Tibial artery (tissue), 4 donors: ENCODE results near the gene CPNE1.

ENCODE experiments used
- DNase-seq, 2 donors: peaks; one replicate each; pipeline ENCODE4 v3.0.0-alpha.2; 2019
- H3K27ac ChIP-seq, 2 donors: fragments of 200-600 bp; sonication (generic) in 1 of 2; 1 replicate in 1 of 2; 2 replicates in 1 of 2; pipeline ENCODE4 v1.5.1; 2018 to 2019; ENCODE audit warnings: mild to moderate bottlenecking in 1 of 2
- H3K27me3 ChIP-seq, 2 donors: fragments of 200-600 bp; sonication (generic) in 1 of 2; one replicate each; pipeline versions ENCODE4 v1.5.1 to v1.6.0; 2016 to 2019
- H3K36me3 ChIP-seq, 3 donors: fragments of 200-600 bp; sonication (generic) in 2 of 3; one replicate each; pipeline ENCODE4 v1.5.1; 2016 to 2019; ENCODE audit warnings: mild to moderate bottlenecking in 2 of 3
- H3K4me1 ChIP-seq, 4 donors: fragments of 200-600 bp; sonication (generic) in 2 of 4; 1 replicate in 3 of 4; 2 replicates in 1 of 4; pipeline ENCODE4 v1.5.1; 2016 to 2019
- H3K4me3 ChIP-seq, 2 donors: fragments of 200-600 bp; sonication (generic) in 1 of 2; 1 replicate in 1 of 2; 2 replicates in 1 of 2; pipeline ENCODE4 v1.5.1; 2018 to 2019; ENCODE audit warnings: mild to moderate bottlenecking in 2 of 2
- H3K9me3 ChIP-seq, 3 donors: fragments of 200-600 bp; sonication (generic) in 1 of 3; one replicate each; pipeline ENCODE4 v1.5.1; 2016 to 2019
- CTCF ChIP-seq, 2 experiments: fragments of 200-600 bp in 1 of 2; fragments of 450-650 bp in 1 of 2; IDR thresholded peaks; one replicate each; pipeline ENCODE4 v1.5.1; 2017 to 2019; ENCODE audit warnings: antibody characterized with exemption in 2 of 2, mild to moderate bottlenecking in 1 of 2, moderate library complexity in 1 of 2
- intact Hi-C: fragments of 100-400 bp; cut with DNase I; formaldehyde crosslinking; loops from one replicate; pipeline ENCODE4 v1.15.0; 2023; ENCODE audit warnings: low total_unique reads

CPNE1 gene

GRCh38 chr20:35621560-35621946 is 43.1 kb downstream of the CPNE1 start:
- DNase-seq = no peak
- Histone ChIP-seq H3K36me3 (peaks cover 20 to 39% (median 21%) of the 10 kb centered on the region in 3 donors), H3K27ac (no peak overlapping the region), H3K27me3 (no peaks in the 10 kb centered on the region), H3K4me3 (no peak overlapping the region), H3K4me1 (peaks cover 0 to 33% (median 29%) of the 10 kb centered on the region in 4 donors), H3K9me3 (no peaks in the 10 kb centered on the region)
- intact Hi-C loops = no loop called here
- no peak for TF ChIP-seq CTCF (IDR thresholded peaks at IDR 0.05)

GRCh38 chr20:35620818-35621559 is 43.7 kb downstream of the CPNE1 start:
- H3K4me3 ChIP-seq = no peak overlapping the region
- peaks cover 14 to 33% (median 16%) of the 10 kb centered on the region in 3 donors for H3K36me3 ChIP-seq
- no peak for DNase-seq
- intact Hi-C loops = no loop called here
- H3K27me3 ChIP-seq = no peaks in the 10 kb centered on the region
- no peaks in the 10 kb centered on the region for H3K9me3 ChIP-seq
- no peak for TF ChIP-seq CTCF (IDR thresholded peaks at IDR 0.05)
- no peak overlapping the region for H3K27ac ChIP-seq
- H3K4me1 ChIP-seq = peaks cover 0 to 33% (median 30%) of the 10 kb centered on the region in 4 donors

GRCh38 chr20:35619196-35620095 is 45.3 kb downstream of the CPNE1 start:
- DNase-seq = peak; percentile 67 to 86
- Histone ChIP-seq H3K4me1 (peaks cover 0 to 39% (median 32%) of the 10 kb centered on the region in 4 donors), H3K4me3 (peak overlapping the region; percentile 57 to 70), H3K27me3 (no peaks in the 10 kb centered on the region), H3K9me3 (no peaks in the 10 kb centered on the region), H3K36me3 (peaks cover 0 to 18% (median 5%) of the 10 kb centered on the region in 3 donors), H3K27ac (peak overlapping the region; percentile 46 to 88)
- no peak for TF ChIP-seq CTCF (IDR thresholded peaks at IDR 0.05)
- intact Hi-C loops = loop anchor here (5.0 kb wide), 2 partner anchors 43 to 153 kb away; partner anchors contain the start of genes CPNE1, PHF20 and RBM12

- TF ChIP-seq CTCF (IDR thresholded peaks at IDR 0.05) = no peak
- Histone ChIP-seq H3K4me1 (peaks cover 0 to 39% (median 32%) of the 10 kb centered on the region in 4 donors), H3K27me3 (no peaks in the 10 kb centered on the region), H3K36me3 (peaks cover 0 to 17% (median 5%) of the 10 kb centered on the region in 3 donors), H3K4me3 (peak overlapping the region; percentile 57 to 70), H3K9me3 (no peaks in the 10 kb centered on the region), H3K27ac (peak overlapping the region; percentile 46 to 88)
- intact Hi-C loops = loop anchor here (5.0 kb wide), 2 partner anchors 44 to 154 kb away; partner anchors contain the start of genes CPNE1, PHF20 and RBM12
- DNase-seq = peak in 1 of 2 donors; percentile 74
Measured at GRCh38 chr20:35618263-35619131, 46.2 kb downstream of the CPNE1 start.
